KOPT-K1 (cell line): ENCODE data around the gene WDR20.

Source experiments
- H3K27ac ChIP-seq: fragments of 200-600 bp; sonication (generic); 2 replicates; pipeline ENCODE4 v1.5.1; 2016; ENCODE audit warnings: antibody characterized with exemption, mild to moderate bottlenecking, low read depth, low read length; ENCODE audit not compliant: poor library complexity, severe bottlenecking
- H3K36me3 ChIP-seq: fragments of 200-600 bp; sonication (generic); 2 replicates; pipeline ENCODE4 v1.5.1; 2017; ENCODE audit warnings: antibody characterized with exemption, mild to moderate bottlenecking, low read length, moderate library complexity; ENCODE audit not compliant: insufficient read depth
- H3K9me3 ChIP-seq: fragments of 200-600 bp; sonication (generic); 2 replicates; pipeline ENCODE4 v1.5.1; 2017; ENCODE audit warnings: antibody characterized with exemption, low read length, mild to moderate bottlenecking; ENCODE audit not compliant: insufficient read depth, poor library complexity, severe bottlenecking

Gene WDR20

DNA sequence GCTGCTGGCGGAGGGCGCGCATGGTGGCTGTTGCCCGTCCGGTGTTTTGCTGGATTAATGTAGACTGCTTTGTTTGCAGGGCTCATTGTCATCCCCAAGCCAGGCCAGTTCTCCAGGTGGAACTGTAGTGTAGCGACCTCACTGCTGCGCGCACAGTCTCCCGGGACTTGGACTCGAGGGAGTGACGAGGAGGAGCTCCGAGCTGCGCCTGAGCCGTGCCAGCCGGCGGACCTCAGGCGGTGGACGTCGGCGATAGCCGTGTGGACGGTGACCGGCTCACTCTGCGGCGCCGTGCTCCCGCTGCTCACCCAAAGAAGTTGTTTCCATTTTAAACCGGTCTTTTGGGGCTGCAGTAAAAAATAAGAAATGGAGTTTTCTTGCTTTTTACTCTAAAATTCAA is 83.1 kb downstream of the WDR20 start:
- Histone ChIP-seq H3K9me3 (no peaks in the 10 kb centered on the region), H3K27ac (no peak overlapping the region), H3K36me3 (peaks cover 7% of the 10 kb centered on the region; the same call in 1 of the 2 replicates)

GRCh38 chr14:102223682-102224081 is 84.0 kb downstream of the WDR20 start:
- Histone ChIP-seq H3K27ac (no peak overlapping the region), H3K9me3 (no peaks in the 10 kb centered on the region), H3K36me3 (peaks cover 7% of the 10 kb centered on the region; the same call in 1 of the 2 replicates)

DNA sequence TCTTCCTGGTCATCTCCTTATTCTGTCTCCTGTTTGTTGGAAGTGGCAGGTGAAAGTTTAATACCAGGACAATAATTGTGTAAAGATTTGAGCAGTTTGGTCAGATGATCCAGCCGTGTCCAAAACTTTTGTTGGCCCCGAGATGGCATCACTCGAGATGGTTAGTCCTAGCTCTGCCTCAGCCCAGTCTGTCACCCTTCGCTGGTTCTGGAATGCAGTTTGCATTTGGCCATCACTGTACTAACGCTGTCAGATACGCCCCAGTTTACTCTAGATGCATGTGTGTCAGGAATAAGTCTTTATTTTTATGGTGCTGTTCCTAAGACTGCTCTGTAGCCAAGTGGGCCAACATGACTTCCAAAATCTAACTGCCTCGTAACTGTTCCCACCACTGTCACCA is 85.7 kb downstream of the WDR20 start:
- Histone ChIP-seq H3K9me3 (no peaks in the 10 kb centered on the region), H3K27ac (no peak overlapping the region), H3K36me3 (no peaks in the 10 kb centered on the region)

DNA sequence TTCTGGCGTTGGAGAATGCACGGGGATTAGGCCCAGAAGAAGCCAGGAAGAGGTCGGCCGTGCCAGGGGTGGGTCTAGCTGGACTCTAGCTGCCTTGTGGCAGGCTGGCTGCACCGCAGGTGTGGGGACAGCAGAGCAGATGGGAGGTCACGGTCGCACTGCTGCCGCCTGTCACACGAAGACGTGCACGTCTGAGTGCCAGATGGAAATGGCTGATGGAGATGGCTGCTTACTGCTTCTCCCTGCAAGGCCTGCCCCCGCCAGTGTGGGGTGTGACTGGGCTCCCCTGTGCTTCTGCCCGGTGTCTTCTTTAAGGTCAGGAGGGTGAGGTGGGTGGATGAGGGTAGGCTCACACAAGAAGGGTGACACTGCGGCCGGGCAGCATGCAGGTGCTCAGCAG is 86.2 kb downstream of the WDR20 start:
- Histone ChIP-seq H3K9me3 (no peaks in the 10 kb centered on the region), H3K36me3 (no peaks in the 10 kb centered on the region), H3K27ac (no peak overlapping the region)

GRCh38 chr14:102226356-102227125 is 86.8 kb downstream of the WDR20 start:
- H3K36me3 ChIP-seq = no peaks in the 10 kb centered on the region
- no peak overlapping the region for H3K27ac ChIP-seq
- no peaks in the 10 kb centered on the region for H3K9me3 ChIP-seq

GRCh38 chr14:102227184-102227964 is 87.7 kb downstream of the WDR20 start:
- H3K27ac ChIP-seq = no peak overlapping the region
- no peaks in the 10 kb centered on the region for H3K9me3 ChIP-seq
- H3K36me3 ChIP-seq = no peaks in the 10 kb centered on the region

- Histone ChIP-seq H3K9me3 (no peaks in the 10 kb centered on the region), H3K27ac (no peak overlapping the region), H3K36me3 (no peaks in the 10 kb centered on the region)
Measured at GRCh38 chr14:102229071-102229738, 89.5 kb downstream of the WDR20 start.

DNA sequence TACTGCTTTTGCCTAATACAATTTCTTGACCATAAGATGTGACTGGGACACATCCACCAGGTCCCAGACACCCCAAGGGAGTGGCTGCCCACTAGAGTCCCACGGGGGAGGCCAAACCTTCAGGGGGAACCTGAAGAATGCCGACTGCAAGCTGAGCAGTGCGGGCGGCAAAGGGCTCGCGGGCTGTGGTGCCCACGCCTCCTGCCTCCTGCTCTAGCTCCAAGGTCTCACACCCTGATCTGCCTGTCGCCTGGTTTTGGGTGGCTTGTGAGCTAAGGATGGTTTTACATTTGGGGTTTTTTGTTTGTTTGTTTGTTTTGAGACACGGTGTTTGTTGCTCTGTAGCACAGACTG is 90.0 kb downstream of the WDR20 start:
- no peak overlapping the region for H3K27ac ChIP-seq
- no peaks in the 10 kb centered on the region for H3K9me3 ChIP-seq
- no peaks in the 10 kb centered on the region for H3K36me3 ChIP-seq

DNA sequence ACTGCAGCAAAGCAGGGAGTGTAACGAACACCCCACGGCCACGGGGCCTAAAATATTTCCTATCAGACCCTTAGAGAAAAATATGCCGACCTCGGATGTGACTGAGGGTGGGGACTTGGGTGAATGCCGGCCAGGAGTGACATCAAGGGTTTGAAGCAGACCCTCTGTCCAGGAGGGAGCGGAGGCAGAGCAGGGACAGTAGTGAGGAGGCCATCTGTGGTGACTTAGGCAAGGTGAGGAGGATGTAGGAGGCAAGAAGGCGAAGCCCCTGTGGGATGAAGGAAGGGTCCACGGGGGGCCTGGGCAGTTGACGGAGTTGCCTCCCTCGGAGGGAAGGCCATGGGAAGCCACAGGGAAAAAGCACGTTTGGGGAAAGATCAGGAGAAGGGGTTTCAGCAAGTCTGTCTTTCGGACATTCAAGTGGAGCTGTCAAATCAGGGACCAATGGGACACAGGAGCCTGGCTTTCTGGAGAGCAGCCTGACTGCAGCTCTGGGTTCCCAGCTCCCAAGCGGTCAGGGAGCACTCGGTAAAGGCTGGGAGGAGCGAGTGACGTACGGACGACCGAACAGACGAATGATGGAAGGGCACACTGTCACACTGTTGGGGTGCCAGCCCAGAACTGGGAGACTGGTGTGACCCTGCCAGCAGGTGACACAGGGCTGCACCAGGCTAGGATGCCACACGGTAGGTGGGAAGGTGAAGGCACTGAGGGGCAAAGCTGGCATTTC is 90.9 kb downstream of the WDR20 start:
- H3K36me3 ChIP-seq = no peaks in the 10 kb centered on the region
- H3K9me3 ChIP-seq = no peaks in the 10 kb centered on the region
- no peak overlapping the region for H3K27ac ChIP-seq

- H3K9me3 ChIP-seq = no peaks in the 10 kb centered on the region
- no peak overlapping the region for H3K27ac ChIP-seq
- no peaks in the 10 kb centered on the region for H3K36me3 ChIP-seq
Measured at GRCh38 chr14:102231476-102232347, 92.0 kb downstream of the WDR20 start.

GRCh38 chr14:102232348-102232625 is 92.6 kb downstream of the WDR20 start:
- Histone ChIP-seq H3K36me3 (no peaks in the 10 kb centered on the region), H3K9me3 (no peaks in the 10 kb centered on the region)

DNA sequence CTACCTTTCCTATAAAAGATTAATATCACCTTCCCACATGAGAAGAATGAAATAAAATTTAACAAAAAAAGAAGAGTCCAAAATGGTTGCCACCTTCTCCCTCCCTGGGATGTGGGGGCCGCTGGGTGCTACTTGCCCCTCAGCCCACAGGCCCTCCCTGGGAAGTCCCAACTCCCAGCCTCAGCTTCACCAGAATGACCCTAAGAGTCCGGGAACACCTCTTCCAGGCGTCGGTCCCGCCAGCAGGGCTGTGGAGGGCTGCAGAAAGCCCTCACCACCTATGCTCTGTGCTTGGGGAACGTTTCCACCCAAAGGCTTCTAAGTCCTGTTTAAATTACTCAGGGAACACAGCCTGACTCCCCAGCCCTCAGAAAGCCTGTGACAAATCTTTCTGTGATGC is 93.4 kb downstream of the WDR20 start:
- H3K36me3 ChIP-seq = no peaks in the 10 kb centered on the region
- H3K9me3 ChIP-seq = no peaks in the 10 kb centered on the region
- H3K27ac ChIP-seq = no peak overlapping the region

More at GRCh38 chr14:102232348-102232625, 92.6 kb downstream of the WDR20 start:
- H3K27ac ChIP-seq = no peak overlapping the region

- Histone ChIP-seq H3K9me3 (no peaks in the 10 kb centered on the region), H3K36me3 (no peaks in the 10 kb centered on the region), H3K27ac (no peak overlapping the region)
Measured at GRCh38 chr14:102234331-102235264, 94.9 kb downstream of the WDR20 start.
